Epithelial cell of esophagus (primary cell): Measurements from ENCODE around the gene SGF29.
"Not testable (repeated sequence)": the region's sequence is repeated elsewhere in the genome, so short reads cannot be mapped to it uniquely, and the experiment has no call there.

Source experiments
- DNase-seq: peaks from one replicate; pipeline ENCODE4 v3.0.0; 2010; ENCODE audit warnings: low read depth
- H3K4me3 ChIP-seq: 2 replicates; pipeline ENCODE4 v1.5.1; 2011; ENCODE audit warnings: mild to moderate bottlenecking, low read length, control low read depth

Gene SGF29

GRCh38 chr16:28639959-28640358, 86.2 kb downstream of the SGF29 start:
- DNase-seq, H3K4me3 ChIP-seq: not testable (repeated sequence)
